Lower leg skin (tissue), 4 donors: ENCODE measurements around the gene CST7. TPM values are rescaled to one million over a fixed set of nuclear protein-coding genes. Genes with fewer than 3 reads are reported as not detected.
A peak's percentile ranks its signal among the peaks of the same experiment; 100 is the strongest.

Experiments
- DNase-seq, 2 donors: peaks; one replicate each; pipeline ENCODE4 v3.0.0-alpha.2; 2019; ENCODE audit warnings: low spot score in 2 of 2
- H3K4me3 ChIP-seq: fragments of 200-600 bp; sonication (generic); 2 replicates; pipeline ENCODE4 v1.5.1; 2017; ENCODE audit warnings: mild to moderate bottlenecking, low read depth; ENCODE audit not compliant: poor library complexity, severe bottlenecking
- POLR2A ChIP-seq, 2 donors: fragments of 450-650 bp; IDR thresholded peaks; one replicate each; pipeline ENCODE4 v1.6.1; 2016 to 2017; ENCODE audit warnings: antibody characterized with exemption in 2 of 2, mild to moderate bottlenecking in 1 of 2, moderate library complexity in 1 of 2
- WGBS, 2 donors: methylation state at CpG; one replicate each; pipeline ENCODE4 v1.1.5; 2018; 5-methylcytosine and 5-hydroxymethylcytosine counted together
- intact Hi-C: fragments of 100-400 bp; cut with DNase I; formaldehyde crosslinking; loops from one replicate; pipeline ENCODE4 v1.15.0; 2023; ENCODE audit warnings: low total_unique reads
- total RNA-seq, 4 donors: library from RNA; depleted of rRNA; stranded (reverse); fragments of >200 nt; gene quantifications; one replicate each; pipeline ENCODE4 v1.1.0, GENCODE V29; 2016
- TF ChIP-seq, protein P1 (sequence below), 3 donors: fragments of 450-650 bp; IDR thresholded peaks; one replicate each; pipeline ENCODE4 v1.5.1; 2016; ENCODE audit warnings: antibody characterized with exemption in 3 of 3, mild to moderate bottlenecking in 3 of 3, moderate library complexity in 2 of 3

Gene CST7
- total RNA-seq, 4 donors from 2014 or later = 0.42 to 5.1 (median 1.2) TPM

DNA sequence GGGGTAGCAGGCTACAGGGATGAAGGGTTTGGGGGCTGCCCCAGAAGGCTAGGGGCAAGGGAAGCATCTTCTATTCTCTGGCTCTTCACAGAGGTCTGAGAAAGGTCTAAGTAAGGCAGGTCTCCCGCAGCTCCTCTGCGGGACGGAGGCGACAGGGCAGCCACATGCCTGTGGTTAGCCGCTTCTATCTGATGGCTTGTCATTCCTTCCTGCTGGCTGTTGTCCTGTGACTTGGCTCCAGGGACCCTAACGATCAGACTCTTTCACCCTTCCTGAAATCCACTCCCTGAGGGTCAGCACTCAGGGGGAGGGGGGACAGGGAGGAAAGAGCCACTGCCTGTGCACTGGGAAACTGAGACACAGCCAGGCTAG lies 673 bp downstream of the CST7 start:
- TF ChIP-seq, protein P1, sequence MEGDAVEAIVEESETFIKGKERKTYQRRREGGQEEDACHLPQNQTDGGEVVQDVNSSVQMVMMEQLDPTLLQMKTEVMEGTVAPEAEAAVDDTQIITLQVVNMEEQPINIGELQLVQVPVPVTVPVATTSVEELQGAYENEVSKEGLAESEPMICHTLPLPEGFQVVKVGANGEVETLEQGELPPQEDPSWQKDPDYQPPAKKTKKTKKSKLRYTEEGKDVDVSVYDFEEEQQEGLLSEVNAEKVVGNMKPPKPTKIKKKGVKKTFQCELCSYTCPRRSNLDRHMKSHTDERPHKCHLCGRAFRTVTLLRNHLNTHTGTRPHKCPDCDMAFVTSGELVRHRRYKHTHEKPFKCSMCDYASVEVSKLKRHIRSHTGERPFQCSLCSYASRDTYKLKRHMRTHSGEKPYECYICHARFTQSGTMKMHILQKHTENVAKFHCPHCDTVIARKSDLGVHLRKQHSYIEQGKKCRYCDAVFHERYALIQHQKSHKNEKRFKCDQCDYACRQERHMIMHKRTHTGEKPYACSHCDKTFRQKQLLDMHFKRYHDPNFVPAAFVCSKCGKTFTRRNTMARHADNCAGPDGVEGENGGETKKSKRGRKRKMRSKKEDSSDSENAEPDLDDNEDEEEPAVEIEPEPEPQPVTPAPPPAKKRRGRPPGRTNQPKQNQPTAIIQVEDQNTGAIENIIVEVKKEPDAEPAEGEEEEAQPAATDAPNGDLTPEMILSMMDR (IDR thresholded peaks at IDR 0.05) = no peak
- TF ChIP-seq POLR2A (IDR thresholded peaks at IDR 0.05) = no peak
- no peak overlapping the region for H3K4me3 ChIP-seq
- intact Hi-C loops = no loop called here
- no peak for DNase-seq
- WGBS, 2 donors = 38 to 53% methylated on average over 6 of the region's 6 CpGs

DNA sequence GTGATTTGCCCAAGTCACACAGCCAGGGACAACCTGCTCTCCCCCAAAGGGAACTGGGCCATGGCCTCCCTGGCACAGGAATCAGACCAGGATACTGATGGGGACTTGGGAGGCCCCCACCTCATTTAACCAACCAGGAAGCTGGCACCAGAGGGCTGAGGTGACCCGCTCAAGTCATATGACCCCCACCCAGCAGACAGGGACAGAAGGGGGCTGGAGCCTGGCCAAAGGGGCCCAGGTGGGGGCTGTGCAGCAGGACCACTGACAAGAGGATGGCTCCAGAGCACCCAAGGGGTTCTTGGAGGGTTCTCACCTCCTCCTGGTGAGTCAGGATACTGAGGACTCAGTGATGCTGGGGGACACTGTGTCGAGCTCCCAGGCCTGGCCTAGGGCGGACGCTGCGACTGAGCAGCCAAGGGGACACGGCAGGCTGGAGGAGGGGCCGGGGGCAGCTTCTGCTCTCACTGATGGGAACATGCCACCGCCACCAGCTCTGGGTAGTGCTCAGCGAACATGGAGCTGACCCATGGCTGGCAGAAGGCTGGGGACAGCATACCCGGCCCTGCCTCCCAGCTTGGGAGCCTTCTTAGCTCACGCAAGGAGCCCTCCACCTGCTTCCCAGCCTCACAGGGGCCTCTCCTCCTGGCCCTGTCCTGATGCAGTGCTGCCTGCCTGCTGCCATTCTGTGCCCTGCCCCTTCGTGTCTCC lies 1.2 kb downstream of the CST7 start:
- H3K4me3 ChIP-seq = no peak overlapping the region
- TF ChIP-seq POLR2A (IDR thresholded peaks at IDR 0.05) = no peak
- TF ChIP-seq, protein P1 (IDR thresholded peaks at IDR 0.05) = no peak
- intact Hi-C loops = no loop called here
- WGBS, 2 donors = 74 to 83% methylated on average over 5 to 11 of the region's 12 CpGs
- peak in 1 of 2 donors; percentile 80 for DNase-seq

DNA sequence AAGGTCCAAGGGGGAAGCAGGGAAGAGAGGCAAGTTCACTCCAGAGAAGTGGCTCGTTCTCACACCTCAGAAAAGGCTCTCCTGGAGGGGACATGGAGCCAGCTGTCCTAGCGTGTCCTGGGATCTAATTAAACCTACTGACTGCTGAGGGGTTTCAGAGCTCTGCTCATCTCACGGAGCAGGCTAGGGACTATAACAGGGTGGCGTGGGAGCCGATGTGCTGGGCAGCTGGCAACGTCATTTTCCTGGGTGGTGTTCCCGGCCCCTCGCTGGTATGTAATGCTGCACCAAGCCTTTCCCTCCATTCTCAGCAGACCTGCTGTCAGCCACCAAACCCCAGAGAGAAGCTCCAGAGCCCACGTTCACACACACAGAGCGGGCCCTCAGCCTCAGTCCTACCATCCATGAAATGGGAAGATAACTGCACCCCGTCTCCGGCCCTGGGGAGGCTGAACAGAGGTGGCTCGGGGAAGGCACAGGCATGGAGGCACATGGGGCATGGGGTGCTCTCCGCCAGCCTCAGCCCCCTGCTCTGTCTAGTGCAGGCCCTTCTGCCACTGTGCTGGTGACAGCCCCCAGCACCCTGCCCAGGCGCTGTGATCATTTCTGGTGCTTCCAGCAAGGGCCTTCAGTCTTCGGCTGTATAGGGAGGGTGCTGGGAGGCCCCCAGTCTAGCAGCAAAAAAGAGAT lies 1.9 kb downstream of the CST7 start:
- WGBS, 2 donors = 74 to 75% methylated on average over 16 of the region's 16 CpGs
- peak in 1 of 2 donors; percentile 77 for DNase-seq
- no peak overlapping the region for H3K4me3 ChIP-seq
- intact Hi-C loops = no loop called here
- TF ChIP-seq, protein P1 (IDR thresholded peaks at IDR 0.05) = no peak
- TF ChIP-seq POLR2A (IDR thresholded peaks at IDR 0.05) = no peak

DNA sequence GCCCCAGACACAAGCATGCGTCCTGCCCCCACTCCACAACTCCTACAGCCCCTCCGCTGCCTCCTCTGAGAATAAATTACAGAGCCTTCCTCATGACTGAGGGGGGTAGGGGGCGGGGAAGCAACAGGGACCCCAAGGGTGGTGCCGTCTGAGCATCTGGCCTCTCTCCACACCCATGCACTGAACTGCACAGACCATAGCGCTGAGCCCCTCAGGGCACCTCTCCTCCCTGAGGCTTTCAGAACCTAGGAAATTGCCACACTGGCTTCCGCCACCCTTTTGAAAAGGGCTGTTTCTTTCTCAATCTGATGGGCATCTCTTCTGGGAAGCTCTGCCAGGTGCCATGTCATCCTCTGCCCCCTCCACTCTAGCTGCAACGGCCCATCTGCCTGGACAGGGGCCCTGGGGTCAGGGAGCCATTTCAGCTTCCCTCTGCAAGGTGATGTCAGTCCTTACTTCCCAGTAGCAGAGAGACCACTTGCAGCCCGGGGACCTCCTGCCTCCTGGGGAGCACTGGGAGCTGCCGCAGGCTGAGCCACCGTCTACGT lies 2.5 kb downstream of the CST7 start:
- WGBS, 2 donors = 47 to 50% methylated on average over 11 of the region's 11 CpGs
- intact Hi-C loops = no loop called here
- no peak overlapping the region for H3K4me3 ChIP-seq
- DNase-seq = peak in 1 of 2 donors; percentile 65
- no peak for TF ChIP-seq POLR2A (IDR thresholded peaks at IDR 0.05)
- TF ChIP-seq, protein P1 (IDR thresholded peaks at IDR 0.05) = no peak

DNA sequence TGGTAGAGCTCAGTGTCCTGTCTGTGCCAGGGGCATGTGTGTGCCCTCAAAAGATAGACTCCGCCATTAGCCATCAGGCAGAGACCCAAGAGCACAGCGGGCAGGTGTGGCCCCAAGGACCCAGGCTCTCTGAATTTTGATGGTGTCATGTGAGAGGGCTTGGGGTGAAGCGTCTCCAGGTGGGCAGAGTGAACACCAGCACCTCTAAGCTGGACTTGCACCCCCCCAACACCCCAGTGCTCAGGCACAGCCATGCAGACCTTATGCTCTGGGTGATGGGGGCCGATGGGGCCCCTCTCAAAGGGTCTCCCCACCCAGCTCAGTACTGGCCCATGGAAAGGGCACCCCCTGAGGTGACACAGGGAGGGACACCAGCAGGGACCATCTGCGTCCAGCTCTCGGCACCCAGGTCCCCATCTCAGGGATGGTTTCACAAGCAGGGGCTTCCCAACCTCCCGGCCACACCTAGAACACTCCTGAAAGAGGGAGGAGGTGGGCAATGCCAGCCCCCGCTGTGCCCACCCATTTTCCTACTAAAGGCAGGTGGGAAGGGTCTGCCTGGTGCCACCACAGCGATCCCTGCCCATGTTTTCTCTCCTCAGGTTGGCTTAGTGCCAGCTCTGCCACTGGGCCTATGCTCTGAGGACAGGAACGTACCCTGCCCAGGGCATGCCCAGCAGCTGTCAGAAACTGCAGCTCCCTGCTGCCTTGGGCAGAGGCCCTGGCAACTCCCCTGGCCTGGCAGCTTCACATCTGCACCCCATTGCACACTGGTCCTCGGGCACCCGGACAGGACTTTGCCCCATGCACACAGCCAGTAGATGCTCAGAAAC lies 3.5 kb downstream of the CST7 start:
- intact Hi-C loops = no loop called here
- TF ChIP-seq, protein P1 (IDR thresholded peaks at IDR 0.05) = no peak
- no peak for TF ChIP-seq POLR2A (IDR thresholded peaks at IDR 0.05)
- 74% methylated on average over 11 to 12 of the region's 12 CpGs for WGBS, 2 donors
- H3K4me3 ChIP-seq = no peak overlapping the region
- peak in 1 of 2 donors; percentile 81 for DNase-seq
